Stimulated activated CD4-positive, alpha-beta T cell treated with anti-CD3 and anti-CD28 coated beads, Interleukin-12 subunit alpha, Interleukin-12 subunit beta, amount 100 ng/mL, for 24 hours (primary cell): ENCODE measurements around the gene ZNF628.

Source experiments
- DNase-seq, 2 experiments: peaks; one replicate each; pipeline ENCODE4 v3.0.0-alpha.2; 2020; ENCODE audit warnings: low read depth in 2 of 2

The ZNF628 gene

DNA sequence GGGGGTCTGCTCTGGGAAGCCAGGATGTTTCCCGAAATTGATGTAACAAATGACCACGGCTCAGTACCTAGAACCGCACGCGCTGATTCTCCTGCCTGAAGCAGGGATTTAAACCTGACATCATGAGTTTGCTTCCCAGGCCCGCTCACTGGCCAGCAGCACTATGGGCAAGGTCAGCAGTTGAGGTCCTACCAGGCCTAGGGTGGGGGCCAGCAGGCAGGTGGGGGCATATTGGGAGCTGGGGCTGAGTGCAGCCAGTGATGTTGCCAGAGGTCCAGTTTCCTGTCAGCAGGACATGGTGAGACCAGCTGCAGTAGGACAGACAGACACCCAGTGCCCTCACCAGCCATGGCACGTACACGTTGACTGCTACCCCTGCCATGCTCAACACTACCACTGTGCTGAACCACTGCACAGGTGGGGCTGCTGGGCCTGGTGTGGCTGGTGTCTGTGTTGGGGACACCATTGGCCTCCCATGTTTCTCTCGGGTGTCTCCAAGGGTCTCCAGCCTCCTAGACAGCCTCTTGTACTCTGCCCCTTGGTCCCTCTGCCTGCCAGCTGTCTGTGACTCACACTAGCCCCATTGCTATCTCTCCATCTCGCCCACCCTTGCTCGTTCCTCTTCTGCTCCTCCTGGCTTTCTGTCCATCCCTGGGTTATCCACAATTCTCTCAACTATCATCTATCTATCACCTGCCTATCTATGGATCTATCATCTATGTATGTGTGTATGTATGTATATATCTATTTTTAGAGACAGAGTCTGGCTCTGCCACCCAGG, 10.8 kb upstream of the ZNF628 start:
- no peak for DNase-seq

GRCh38 chr19:55466241-55466614, 10.2 kb upstream of the ZNF628 start:
- no peak for DNase-seq

GRCh38 chr19:55467236-55468053, 9.0 kb upstream of the ZNF628 start:
- DNase-seq: peak; percentile 43 to 60

DNA sequence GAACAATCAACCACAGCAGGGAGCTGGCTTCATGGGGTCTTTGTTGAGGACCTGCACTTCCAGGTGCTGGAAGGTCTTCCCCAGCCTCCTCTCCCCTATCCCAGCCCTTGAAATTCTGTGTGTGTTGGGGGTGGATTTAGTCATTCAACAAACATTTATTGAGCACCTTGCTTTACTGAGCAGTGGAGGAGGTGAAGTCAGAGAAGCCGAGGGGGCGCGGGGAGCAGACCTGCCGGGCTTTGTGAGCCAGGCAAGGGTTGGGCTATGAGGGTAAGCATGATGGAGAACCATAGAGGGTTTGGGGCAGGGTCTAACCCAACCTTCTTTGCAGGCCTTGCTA, 8.4 kb upstream of the ZNF628 start:
- no peak for DNase-seq

DNA sequence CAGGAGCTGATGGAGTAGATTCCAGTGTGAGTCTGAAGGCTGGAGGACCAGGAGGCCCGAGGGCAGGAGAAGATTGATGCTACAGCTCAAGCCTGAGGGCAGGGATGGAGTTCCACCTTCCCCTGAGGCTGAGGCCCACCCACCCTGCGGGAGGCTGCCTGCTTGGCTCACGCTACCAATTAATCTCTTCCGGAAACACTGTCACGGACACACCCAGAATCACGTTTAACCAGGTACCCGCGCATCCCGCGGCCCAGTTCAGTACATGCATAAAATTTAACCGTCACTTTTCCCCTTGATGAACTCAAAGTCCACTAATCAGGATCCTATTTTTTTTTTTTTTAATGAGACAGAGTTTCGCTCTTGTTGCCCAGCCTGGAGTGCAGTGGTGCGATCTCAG, 5.2 kb upstream of the ZNF628 start:
- DNase-seq: no peak

GRCh38 chr19:55472463-55472862, 4.0 kb upstream of the ZNF628 start:
- DNase-seq: no peak

DNA sequence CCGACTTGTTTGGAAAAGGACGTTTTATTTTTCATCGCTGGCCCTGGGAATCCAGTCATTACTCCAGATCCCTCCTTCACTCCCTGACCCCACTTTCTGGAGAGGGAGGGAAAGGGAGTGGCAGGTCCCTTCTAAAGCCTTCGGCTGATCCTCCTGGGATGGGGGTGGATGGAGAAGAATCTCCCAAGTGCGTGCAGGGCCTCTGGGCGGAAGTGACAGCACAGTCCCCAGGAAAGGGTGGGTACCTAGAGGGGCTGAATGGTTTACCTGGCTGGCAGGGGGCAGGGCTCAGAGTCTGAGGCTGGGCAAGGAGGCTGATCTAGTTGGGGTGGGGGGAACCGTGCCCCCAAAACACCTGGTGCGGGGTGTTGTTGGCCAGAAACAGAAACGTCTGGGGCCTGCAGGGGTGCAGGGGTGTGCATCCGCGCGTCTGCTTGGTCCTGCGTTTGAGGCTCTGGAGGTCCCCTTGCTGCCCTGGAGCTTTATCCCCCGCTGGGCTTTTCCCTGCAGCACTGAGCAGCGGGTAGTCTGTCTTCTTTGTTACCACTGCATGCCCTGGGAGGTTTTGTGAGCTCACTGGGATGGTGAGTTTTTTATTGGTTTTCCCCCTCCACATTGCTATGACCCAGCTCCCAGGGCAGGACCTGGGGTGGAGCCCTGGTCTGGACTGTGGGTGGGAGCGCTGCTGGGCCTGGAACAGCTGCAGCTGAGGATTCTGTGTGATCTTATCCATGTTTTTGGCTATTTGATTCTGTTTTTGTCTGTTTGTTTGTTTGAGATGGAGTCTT, 3.0 kb upstream of the ZNF628 start:
- DNase-seq: no peak

DNA sequence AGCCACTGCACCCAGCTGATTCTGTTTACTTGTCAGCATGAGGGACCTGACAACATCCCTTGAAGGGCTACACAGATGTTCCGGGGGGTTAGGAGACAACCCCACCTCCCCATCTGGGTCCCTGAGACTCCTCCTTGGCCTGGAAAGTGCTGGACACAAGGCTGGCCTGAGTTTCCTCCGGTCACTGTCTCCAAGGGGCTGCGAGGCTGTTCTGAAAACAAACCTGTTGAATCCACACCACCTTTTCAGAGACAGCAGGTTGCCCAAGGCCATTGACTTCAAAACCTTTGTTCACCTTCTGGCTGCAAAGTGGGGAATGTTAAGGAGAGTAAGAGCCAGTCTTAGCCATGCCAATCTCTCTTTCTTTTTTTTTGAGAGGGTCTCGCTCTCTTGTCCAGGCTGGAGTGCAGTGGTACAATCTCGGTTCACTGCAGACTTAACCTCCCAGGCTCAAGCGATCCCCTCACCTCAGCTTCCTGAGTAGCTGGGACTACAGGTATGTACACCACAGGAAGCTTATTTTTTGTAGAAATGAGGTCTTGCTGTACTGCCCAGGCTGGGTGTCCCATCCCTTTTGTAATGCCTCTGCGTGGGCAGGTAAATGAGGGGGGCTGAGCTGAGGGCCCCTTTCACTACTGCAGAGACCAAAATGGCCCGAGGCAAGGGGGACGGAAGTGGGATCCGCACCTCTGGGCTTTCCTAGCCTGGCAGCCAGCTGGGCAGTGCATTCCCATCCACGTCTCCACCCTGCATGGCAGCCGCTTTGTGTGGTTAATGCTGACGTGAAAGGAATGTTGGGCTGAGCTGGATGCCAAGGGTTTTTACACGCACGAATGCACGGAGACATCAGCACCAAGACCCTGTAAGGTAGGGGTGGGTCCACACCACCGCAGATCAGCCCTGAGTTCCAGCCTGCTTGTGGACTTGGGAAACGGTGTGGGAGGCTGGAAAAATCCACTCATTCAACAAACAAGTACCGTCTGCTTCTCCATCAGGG, 1.9 kb upstream of the ZNF628 start:
- DNase-seq: no peak

DNA sequence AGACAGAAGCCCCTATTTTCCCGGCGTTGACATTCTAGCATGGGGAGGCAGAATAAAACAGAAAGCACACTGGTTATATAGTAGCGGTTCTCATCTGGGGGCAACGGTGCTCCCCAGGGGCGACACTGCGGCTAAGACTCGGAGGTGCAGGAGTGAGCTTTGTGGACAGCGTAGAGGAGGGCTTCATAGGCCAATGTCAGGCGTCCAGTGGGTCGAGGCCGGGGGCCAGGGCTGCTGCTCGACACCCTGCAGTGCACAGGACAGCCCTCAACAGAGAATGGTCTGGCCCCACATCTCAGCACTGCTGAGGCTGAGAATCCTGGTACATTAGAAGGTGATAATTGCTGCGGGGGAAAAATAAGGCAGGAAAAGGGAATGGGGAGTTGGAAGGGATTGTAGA, 1.5 kb downstream of the ZNF628 start:
- DNase-seq: no peak

DNA sequence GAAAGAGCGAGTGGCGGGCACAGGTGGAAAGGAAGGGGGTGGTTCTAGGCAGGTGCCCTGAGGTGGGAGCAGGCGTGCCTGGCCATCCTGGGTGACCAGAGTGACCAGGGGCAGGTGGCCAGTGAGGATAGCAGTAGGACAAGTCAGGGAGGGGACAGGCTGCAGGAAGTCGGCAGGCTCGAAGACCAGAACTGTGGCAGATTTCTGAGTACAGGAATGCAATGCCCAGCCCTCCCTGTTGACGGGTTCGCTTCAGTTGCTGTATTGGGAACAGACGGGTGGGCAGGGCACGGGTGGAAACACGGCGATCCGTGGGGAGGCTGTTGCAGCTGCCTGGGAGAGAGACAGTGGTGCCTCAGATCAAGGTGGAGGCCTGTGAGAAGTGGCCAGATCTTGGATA, 1.9 kb downstream of the ZNF628 start:
- no peak for DNase-seq

DNA sequence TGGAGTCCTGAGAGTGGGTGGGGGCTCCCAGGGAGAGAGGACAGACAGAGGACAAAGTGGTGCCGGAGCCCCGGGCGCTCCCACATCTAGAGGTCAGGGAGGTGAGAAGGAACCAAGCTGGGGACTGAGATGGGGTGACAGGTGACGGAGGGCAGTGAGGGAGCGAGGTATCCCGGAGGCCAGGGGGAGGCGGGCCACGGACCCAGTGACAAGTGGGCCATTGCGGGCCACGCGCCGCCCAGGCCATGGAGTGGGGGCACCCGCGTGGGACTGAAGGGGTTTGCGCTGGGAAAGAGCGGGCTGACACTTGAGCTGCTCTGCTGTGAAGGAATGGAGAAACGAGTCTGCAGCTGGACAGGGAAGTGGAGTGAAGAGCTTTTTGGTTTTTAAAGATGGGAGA, 2.6 kb downstream of the ZNF628 start:
- no peak for DNase-seq

GRCh38 chr19:55479451-55480230, 3.2 kb downstream of the ZNF628 start:
- no peak for DNase-seq

- no peak for DNase-seq
Observed at GRCh38 chr19:55481148-55481793, 4.9 kb downstream of the ZNF628 start.

DNA sequence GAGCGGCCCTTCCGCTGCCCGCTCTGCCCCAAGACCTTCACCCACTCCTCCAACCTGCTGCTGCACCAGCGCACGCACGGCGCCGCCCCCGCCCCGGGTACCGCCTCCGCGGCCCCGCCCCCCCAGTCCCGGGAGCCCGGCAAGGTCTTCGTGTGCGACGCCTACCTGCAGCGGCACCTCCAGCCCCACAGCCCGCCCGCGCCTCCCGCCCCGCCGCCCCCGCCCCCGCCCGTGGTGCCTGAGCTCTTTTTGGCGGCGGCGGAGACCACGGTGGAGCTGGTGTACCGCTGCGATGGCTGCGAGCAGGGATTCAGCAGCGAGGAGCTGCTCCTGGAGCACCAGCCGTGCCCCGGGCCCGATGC, 5.4 kb downstream of the ZNF628 start:
- DNase-seq: no peak

GRCh38 chr19:55482156-55482961, 5.9 kb downstream of the ZNF628 start:
- no peak for DNase-seq

DNA sequence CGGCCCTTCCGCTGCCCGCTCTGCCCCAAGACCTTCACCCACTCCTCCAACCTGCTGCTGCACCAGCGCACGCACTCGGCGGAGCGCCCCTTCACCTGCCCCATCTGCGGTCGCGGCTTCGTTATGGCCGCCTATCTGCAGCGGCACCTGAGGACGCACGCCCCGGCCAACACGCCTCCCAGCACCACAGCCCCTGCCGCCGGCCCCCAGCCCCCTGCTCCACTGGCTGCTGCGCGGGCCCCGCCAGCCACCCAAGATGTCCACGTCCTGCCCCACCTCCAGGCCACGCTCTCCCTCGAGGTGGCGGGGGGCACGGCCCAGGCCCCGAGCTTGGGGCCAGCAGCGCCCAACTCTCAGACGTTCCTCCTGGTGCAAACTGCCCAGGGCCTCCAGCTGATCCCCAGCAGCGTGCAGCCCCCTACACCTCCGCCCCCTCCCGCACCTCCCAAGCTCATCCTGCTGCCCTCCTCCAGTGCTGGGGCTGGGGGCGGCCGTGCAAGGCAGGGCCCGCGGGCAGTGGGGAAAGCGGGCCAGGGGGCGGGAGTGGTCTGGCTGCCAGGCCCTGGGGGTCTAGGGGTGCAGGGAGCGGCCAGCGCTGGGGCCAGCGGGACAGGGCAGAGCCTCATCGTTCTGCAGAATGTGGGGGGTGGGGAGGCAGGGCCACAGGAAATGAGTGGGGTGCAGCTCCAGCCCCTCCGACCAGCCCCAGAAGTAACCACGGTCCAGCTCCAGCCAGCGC, 6.7 kb downstream of the ZNF628 start:
- DNase-seq: no peak

GRCh38 chr19:55483706-55484592, 7.5 kb downstream of the ZNF628 start:
- DNase-seq: no peak
